ENCODE measurements around the gene SLC16A14. TPM values are rescaled to one million over a fixed set of nuclear protein-coding genes. Genes with fewer than 3 reads are reported as not detected.

SLC16A14 gene
- total and polyA plus RNA-seq, 2 experiments from 2014 or later = 1.1 to 2.7 TPM

GRCh38 chr2:230090967-230091366 lies 22.2 kb upstream of the SLC16A14 start:
- Histone ChIP-seq H2AFZ (no peak overlapping the region), H3K4me2 (no peak overlapping the region), H3K27ac (ENCODE audit: low read depth) (no peak overlapping the region), H4K20me1 (replicated peaks; ENCODE audit: insufficient read depth) (no peaks in the 10 kb centered on the region), H3K36me3 (ENCODE audit: insufficient read depth) (no peaks in the 10 kb centered on the region), H3K79me2 (replicated peaks; ENCODE audit: insufficient read depth) (no peaks in the 10 kb centered on the region), H3K4me1 (ENCODE audit: insufficient read depth) (no peaks in the 10 kb centered on the region), H3K4me3 (no peak overlapping the region), H3K27me3 (ENCODE audit: insufficient read depth) (no peaks in the 10 kb centered on the region), H3F3A (replicated peaks; ENCODE audit: low read depth) (no peaks in the 10 kb centered on the region), H3K9me2 (ENCODE audit: insufficient read depth) (no peaks in the 10 kb centered on the region)
- Mint-ChIP-seq H3K27ac (no peak overlapping the region), H3K4me3 (no peak overlapping the region), H3K9me3 (peaks cover 17% of the 10 kb centered on the region; the same call in 2 of the 3 replicates), H3K27me3 (ENCODE audit: insufficient read depth, low read depth, poor library complexity) (peaks cover 2% of the 10 kb centered on the region), H3K4me1 (no peaks in the 10 kb centered on the region), H3K36me3 (ENCODE audit: low read depth) (no peaks in the 10 kb centered on the region; the same call in 2 of the 3 replicates)
- no peak for TF ChIP-seq JUNB (IDR thresholded peaks at IDR 0.05; ENCODE audit: unreplicated experiment)
- no peak for TF ChIP-seq EZH2 (IDR thresholded peaks at IDR 0.05; ENCODE audit: low read depth, unreplicated experiment)
- TF ChIP-seq EZH2phosphoT487 (IDR thresholded peaks at IDR 0.05; ENCODE audit: unreplicated experiment) = no peak
- TF ChIP-seq REST (IDR thresholded peaks at IDR 0.05; ENCODE audit: unreplicated experiment) = no peak
- TF ChIP-seq POLR2AphosphoS5 (IDR thresholded peaks at IDR 0.05; ENCODE audit: low read depth) = no peak
- TF ChIP-seq CTCF (conservative IDR thresholded peaks at IDR 0.05; ENCODE audit: low read depth in 2 of 2) = no peak
- TF ChIP-seq CREB1 (CRISPR knock-in tag; IDR thresholded peaks at IDR 0.05; ENCODE audit: low read depth) = no peak
- TF ChIP-seq ZNF114 (CRISPR knock-in tag; IDR thresholded peaks at IDR 0.05) = no peak
- no peak for TF ChIP-seq NANOG (IDR thresholded peaks at IDR 0.05; ENCODE audit: borderline replicate concordance)
- no peak for TF ChIP-seq ETS1 (IDR thresholded peaks at IDR 0.05)
- TF ChIP-seq ZNF462 (CRISPR knock-in tag; IDR thresholded peaks at IDR 0.05) = no peak
- no peak for TF ChIP-seq STAT1 (IDR thresholded peaks at IDR 0.05; ENCODE audit: unreplicated experiment)
- TF ChIP-seq ZNF331 (CRISPR knock-in tag; IDR thresholded peaks at IDR 0.05; ENCODE audit: low read depth) = no peak
- ATAC-seq (no peak), DNase-seq (ENCODE audit: low spot score) (no peak)
